ENCODE data around the gene FOXP1.
"Not testable (repeated sequence)": the region's sequence is repeated elsewhere in the genome, so short reads cannot be mapped to it uniquely, and the experiment has no call there.

Gene FOXP1

DNA sequence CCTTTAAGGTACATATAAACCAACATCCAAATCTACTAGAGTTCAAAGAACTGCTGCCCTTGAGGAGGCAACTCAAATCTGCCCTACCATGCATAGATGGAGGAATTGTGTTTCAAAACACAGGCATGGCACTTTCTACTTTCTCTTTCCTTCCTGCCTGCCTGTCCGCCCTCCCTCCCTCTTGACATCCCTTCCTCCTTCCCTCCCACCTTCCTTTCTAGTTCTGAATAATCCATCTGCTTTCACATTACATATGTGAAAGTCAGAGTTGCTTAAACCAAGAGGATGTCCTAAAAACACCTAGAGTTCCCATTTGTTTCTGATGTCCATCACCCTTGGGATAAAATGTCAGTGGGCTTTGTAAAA is 537.6 kb downstream of the FOXP1 start:
- no peak for DNase-seq

- DNase-seq, result no peak
Observed at GRCh38 chr3:71045212-71045916, 538.2 kb downstream of the FOXP1 start.

GRCh38 chr3:71042759-71043158 is 540.8 kb downstream of the FOXP1 start:
- DNase-seq, result no peak

GRCh38 chr3:71041371-71041770 is 542.2 kb downstream of the FOXP1 start:
- no peak for DNase-seq

- no peak for DNase-seq
Observed at GRCh38 chr3:71039332-71039731, 544.2 kb downstream of the FOXP1 start.

- DNase-seq, result no peak
Observed at GRCh38 chr3:71037775-71038174, 545.8 kb downstream of the FOXP1 start.

- DNase-seq, result no peak
Observed at GRCh38 chr3:71035886-71036285, 547.6 kb downstream of the FOXP1 start.

- DNase-seq, result no peak
Observed at GRCh38 chr3:71035314-71035713, 548.2 kb downstream of the FOXP1 start.

DNA sequence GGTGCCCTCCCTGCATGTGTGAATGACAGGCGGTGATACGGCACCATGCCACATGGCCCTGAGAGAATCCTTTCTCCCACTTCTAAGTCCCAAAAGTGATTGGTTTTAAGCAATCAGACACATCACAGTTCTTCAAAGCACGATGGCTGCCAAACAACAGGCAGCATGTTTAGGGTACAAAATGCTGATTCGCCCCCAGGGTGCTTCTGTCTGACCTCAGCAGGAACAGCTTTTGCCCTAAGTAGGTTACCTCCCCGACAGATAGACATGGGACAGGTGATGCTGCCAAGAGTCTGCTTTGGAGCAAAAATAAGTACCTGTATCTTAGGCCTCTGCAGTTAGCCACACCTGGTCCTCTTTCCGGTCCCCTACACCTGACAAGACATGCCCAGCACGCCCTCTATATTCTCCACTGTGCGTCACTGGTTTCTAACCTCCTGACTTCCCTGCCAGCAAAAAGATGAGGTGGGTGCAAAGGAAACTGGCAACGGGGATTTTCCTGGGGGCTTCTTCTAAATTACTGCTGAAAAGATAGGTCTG is 549.8 kb downstream of the FOXP1 start:
- no peak for DNase-seq

GRCh38 chr3:71031914-71032521 is 551.5 kb downstream of the FOXP1 start:
- DNase-seq, result no peak

DNA sequence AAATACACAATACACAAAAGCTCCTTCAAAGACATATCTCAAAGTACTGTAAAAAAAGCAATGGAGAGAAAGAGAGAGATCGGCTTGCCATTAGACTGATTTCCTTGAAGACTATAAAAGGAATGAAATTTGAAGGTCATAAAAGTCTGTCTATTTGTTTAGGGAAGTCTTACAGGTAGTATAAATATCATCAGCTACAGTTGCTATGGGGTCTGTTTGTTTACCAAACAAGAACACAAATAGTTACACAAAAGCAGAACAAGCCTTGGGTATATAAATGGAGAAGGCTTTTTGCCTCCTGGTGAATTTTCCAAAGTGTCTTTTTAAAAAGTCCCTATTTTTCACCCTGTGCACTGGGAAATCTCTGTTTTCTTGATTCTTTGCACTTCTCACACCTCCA is 552.3 kb downstream of the FOXP1 start:
- no peak for DNase-seq

GRCh38 chr3:71030748-71031147 is 552.8 kb downstream of the FOXP1 start:
- DNase-seq, result no peak

GRCh38 chr3:71029770-71030169 is 553.8 kb downstream of the FOXP1 start:
- DNase-seq, result no peak

GRCh38 chr3:71028802-71029201 is 554.7 kb downstream of the FOXP1 start:
- DNase-seq, result no peak

- DNase-seq, result no peak
Observed at GRCh38 chr3:71028184-71028583, 555.3 kb downstream of the FOXP1 start.

- DNase-seq, result no peak
Observed at GRCh38 chr3:71026634-71027578, 556.6 kb downstream of the FOXP1 start.

- no peak for DNase-seq
Observed at GRCh38 chr3:71025516-71025915, 558.0 kb downstream of the FOXP1 start.

DNA sequence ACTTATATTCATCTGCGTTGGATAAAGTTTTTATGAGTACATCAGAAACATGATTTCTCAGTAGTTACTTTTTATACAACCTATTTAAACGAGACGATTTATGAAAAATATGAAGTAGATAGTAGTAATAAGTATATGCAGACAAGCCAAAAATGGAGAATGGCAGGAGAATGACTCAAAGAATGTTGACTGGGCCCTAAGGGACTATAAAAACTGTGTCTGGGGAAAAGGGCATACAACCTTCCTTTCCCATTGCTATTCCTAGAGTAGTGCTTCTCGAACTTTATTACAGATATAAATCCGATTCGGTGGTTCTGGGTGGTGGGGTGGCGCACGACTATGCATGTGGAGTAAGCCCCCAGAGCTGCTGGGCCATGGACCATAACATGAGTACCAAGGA is 558.5 kb downstream of the FOXP1 start:
- DNase-seq, result no peak

GRCh38 chr3:71022551-71023335 is 560.8 kb downstream of the FOXP1 start:
- DNase-seq, result peak; percentile 50 to 56

DNA sequence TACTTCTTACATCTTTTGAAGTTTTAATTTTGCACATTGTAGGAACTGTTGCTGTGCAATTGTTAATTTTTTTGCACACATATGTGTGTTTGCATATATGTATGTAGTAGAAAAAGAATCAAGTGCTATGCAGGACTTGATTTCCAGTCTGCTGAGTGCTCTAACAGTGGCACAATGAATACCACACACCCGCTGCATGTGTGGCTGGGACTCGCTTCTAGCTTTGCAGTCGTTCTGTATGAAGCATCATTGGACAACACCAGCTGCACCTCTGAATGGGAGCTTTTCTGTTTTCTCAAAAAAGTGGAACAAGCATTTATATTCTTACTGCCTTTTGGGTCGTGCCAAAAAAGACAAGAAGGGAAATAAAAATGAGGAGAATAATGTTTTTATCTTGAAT is 564.7 kb downstream of the FOXP1 start:
- peak; percentile 40 to 51 for DNase-seq

DNA sequence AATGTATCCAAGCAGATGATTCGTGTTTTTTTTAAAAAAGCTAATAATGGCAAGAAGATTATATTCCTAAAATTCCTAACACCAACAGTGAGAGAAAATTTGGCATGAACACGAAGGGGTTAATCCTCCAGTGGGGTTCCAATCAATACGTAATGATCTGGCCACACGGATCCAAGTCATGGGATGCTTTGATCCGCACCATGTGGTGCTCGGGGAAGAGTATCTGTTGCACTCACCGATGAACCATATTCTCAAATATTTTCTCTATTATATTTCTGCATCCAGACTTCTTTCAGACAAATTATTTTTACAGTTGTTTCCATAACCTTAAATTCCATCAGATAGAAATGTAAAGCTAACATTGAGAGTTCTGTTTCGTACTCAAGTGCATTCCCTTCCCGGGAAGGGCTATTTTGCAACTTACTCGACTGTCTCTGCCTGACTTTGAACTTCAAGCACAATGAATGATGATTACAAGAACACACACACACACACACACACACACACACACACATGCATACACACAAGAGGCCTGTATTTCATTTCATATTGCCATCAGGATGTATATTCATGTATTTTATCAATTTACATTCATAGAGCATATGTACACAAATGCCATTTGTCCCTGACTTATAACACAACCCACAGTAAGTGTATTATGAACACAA is 567.2 kb downstream of the FOXP1 start:
- no peak for DNase-seq

DNA sequence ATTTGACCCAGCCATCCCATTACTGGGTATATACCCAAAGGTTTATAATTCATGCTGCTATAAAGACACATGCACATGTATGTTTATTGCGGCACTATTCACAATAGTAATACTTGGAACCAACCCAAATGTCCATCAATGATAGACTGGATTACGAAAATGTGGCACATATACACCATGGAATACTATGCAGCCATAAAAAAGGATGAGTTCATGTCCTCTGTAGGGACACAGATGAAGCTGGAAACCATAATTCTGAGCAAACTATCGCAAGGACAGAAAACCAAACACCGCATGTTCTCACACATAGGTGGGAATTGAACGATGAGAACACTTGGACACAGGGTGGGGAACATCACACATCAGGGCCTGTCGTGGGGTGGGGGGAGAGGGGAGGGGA is 568.9 kb downstream of the FOXP1 start:
- not testable (repeated sequence) for DNase-seq
